T-cell (primary cell): ENCODE measurements around the gene PXDN. TPM values are rescaled to one million over a fixed set of nuclear protein-coding genes. Genes with fewer than 3 reads are reported as not detected.
A peak's percentile ranks its signal among the peaks of the same experiment; 100 is the strongest.

Source experiments
- ATAC-seq, 4 experiments: fragments of 200-7000 bp in 3 of 4; fragments of 150-1000 bp in 1 of 4; cut with Tn5 transposase; replicated peaks in 1 of 4; 1 replicate in 3 of 4; 2 replicates in 1 of 4; pipeline ENCODE4 v1.10.0; 2021; ENCODE audit warnings: moderate library complexity in 3 of 4, mild to moderate bottlenecking in 2 of 4, moderate number of reproducible peaks in 1 of 4
- CTCF ChIA-PET, 2 donors: fragments of 300-600 bp; sonication (Branson Sonifier 250); formaldehyde crosslinking; loops; one replicate each; lab custom pipeline; 2022; ENCODE audit warnings: antibody characterized with exemption in 2 of 2; lab: Charles Lee
- POLR2A ChIA-PET, 2 donors: fragments of 300-600 bp; sonication (Branson Sonifier 250); formaldehyde crosslinking; loops; one replicate each; lab custom pipeline; 2022; ENCODE audit warnings: antibody characterized with exemption in 2 of 2; lab: Charles Lee
- DNase-seq, 35 experiments: peaks; one replicate each; pipeline versions ENCODE4 v3.0.0 to v3.0.0-alpha.2; 2013 to 2023
- H3K27ac ChIP-seq: one replicate; pipeline ENCODE4 v1.5.1; 2013; ENCODE audit warnings: low read length
- H3K27me3 ChIP-seq, 2 experiments: replicated peaks in 1 of 2; 1 replicate in 1 of 2; 2 replicates in 1 of 2; pipeline versions ENCODE4 v1.6.1 to v1.7.0; 2013; ENCODE audit warnings: low read length in 1 of 2, mixed read lengths in 1 of 2; ENCODE audit not compliant: control insufficient read depth in 2 of 2, insufficient read depth in 2 of 2; ENCODE audit errors: extremely low read depth in 1 of 2
- H3K36me3 ChIP-seq, 2 donors: 1 replicate in 1 of 2; 2 replicates in 1 of 2; pipeline versions ENCODE4 v1.6.1 to v1.7.0; 2013; ENCODE audit warnings: low read length in 1 of 2; ENCODE audit not compliant: control insufficient read depth in 2 of 2, insufficient read depth in 1 of 2; ENCODE audit errors: extremely low read depth in 1 of 2
- H3K4me1 ChIP-seq, 2 experiments: 1 replicate in 1 of 2; 2 replicates in 1 of 2; pipeline versions ENCODE4 v1.6.1 to v1.7.0; 2013; ENCODE audit warnings: low read length in 2 of 2, mixed read lengths in 1 of 2; ENCODE audit not compliant: insufficient read depth in 2 of 2, control insufficient read depth in 1 of 2; ENCODE audit errors: extremely low read depth in 1 of 2
- H3K4me3 ChIP-seq, 2 donors: 1 replicate in 1 of 2; 2 replicates in 1 of 2; pipeline versions ENCODE4 v1.5.1 to v1.7.0; 2013; ENCODE audit warnings: mild to moderate bottlenecking in 2 of 2, low read length in 1 of 2, moderate library complexity in 1 of 2; ENCODE audit not compliant: control insufficient read depth in 1 of 2; ENCODE audit errors: extremely low read depth in 1 of 2
- H3K9me3 ChIP-seq: 2 replicates; pipeline ENCODE4 v1.7.0; 2013
- H3K27ac Mint-ChIP-seq, 2 donors: one replicate each; pipeline ENCODE4 v1.8.0; 2020 to 2021; ENCODE audit warnings: mild to moderate bottlenecking in 2 of 2, mixed read lengths in 2 of 2
- H3K27me3 Mint-ChIP-seq, 2 donors: one replicate each; pipeline ENCODE4 v1.8.0; 2021 to 2022; ENCODE audit warnings: mixed read lengths in 2 of 2
- H3K36me3 Mint-ChIP-seq: one replicate; pipeline ENCODE4 v1.8.0; 2021; ENCODE audit warnings: mixed read lengths
- H3K4me1 Mint-ChIP-seq, 3 donors: one replicate each; pipeline ENCODE4 v1.8.0; 2020 to 2022; ENCODE audit warnings: mixed read lengths in 3 of 3, mild to moderate bottlenecking in 1 of 3
- H3K4me3 Mint-ChIP-seq, 3 donors: one replicate each; pipeline ENCODE4 v1.8.0; 2020 to 2022; ENCODE audit warnings: mild to moderate bottlenecking in 3 of 3, mixed read lengths in 3 of 3, moderate library complexity in 3 of 3
- H3K9me3 Mint-ChIP-seq, 3 donors: one replicate each; pipeline ENCODE4 v1.8.0; 2020 to 2022; ENCODE audit warnings: mixed read lengths in 3 of 3
- whole genome bisulfite sequencing: methylation state at CpG from one replicate; pipeline ENCODE4 v1.1.5; 2013; ENCODE audit warnings: missing lambda C conversion rate; ENCODE audit not compliant: insufficient coverage; 5-methylcytosine and 5-hydroxymethylcytosine counted together
- total RNA-seq, 35 experiments: library from RNA in 6 of 35; stranded (reverse) in 6 of 35; fragments of 120-200 nt in 1 of 35; gene quantifications; one replicate each; pipeline versions ENCODE4 v1.2.1 to v1.2.4 and lab custom pipeline; 2013 to 2026

Gene PXDN
- total RNA-seq, 5 donors from 2014 or later (not counting 1 experiment from before 2014, with no cell fraction given): 0.21 to 5.4 (median 1.3) TPM

GRCh38 chr2:1743396-1744150 is 742 bp downstream of the PXDN start:
- H3K9me3 Mint-ChIP-seq: no peaks in the 10 kb centered on the region
- H3K27ac ChIP-seq: no peak overlapping the region
- ChIA-PET POLR2A (no interaction called here), CTCF (no interaction called here)
- peak in 2 of 4 experiments; percentile 13 to 19 for ATAC-seq
- no peak overlapping the region for H3K4me3 ChIP-seq
- H3K4me1 ChIP-seq: peaks cover 0 to 5% of the 10 kb centered on the region in 2 experiments
- peaks cover 0 to 53% of the 10 kb centered on the region in 2 experiments for H3K27me3 ChIP-seq
- H3K36me3 Mint-ChIP-seq: no peaks in the 10 kb centered on the region
- peaks cover 0 to 14% (median 11%) of the 10 kb centered on the region in 3 donors for H3K4me1 Mint-ChIP-seq
- peak overlapping the region in 1 of 3 donors; percentile 74 for H3K4me3 Mint-ChIP-seq
- no peaks in the 10 kb centered on the region for H3K9me3 ChIP-seq
- 2% methylated on average over 40 of the region's 71 CpGs for WGBS
- peaks cover 34 to 54% of the 10 kb centered on the region in 2 donors for H3K27me3 Mint-ChIP-seq
- H3K27ac Mint-ChIP-seq: no peak overlapping the region
- DNase-seq: no peak
- no peaks in the 10 kb centered on the region for H3K36me3 ChIP-seq

GRCh38 chr2:1742681-1743395 is 1.5 kb downstream of the PXDN start:
- peaks cover 34 to 50% of the 10 kb centered on the region in 2 donors for H3K27me3 Mint-ChIP-seq

GRCh38 chr2:1742301-1742680 is 2.0 kb downstream of the PXDN start:
- no peak overlapping the region for H3K27ac Mint-ChIP-seq
- peaks cover 31 to 44% of the 10 kb centered on the region in 2 donors for H3K27me3 Mint-ChIP-seq
- H3K4me1 Mint-ChIP-seq: peaks cover 0 to 14% (median 11%) of the 10 kb centered on the region in 3 donors
- Histone ChIP-seq H3K27ac (no peak overlapping the region), H3K4me3 (no peak overlapping the region), H3K4me1 (peaks cover 0 to 5% of the 10 kb centered on the region in 2 experiments), H3K27me3 (peaks cover 0 to 50% of the 10 kb centered on the region in 2 experiments), H3K9me3 (no peaks in the 10 kb centered on the region), H3K36me3 (no peaks in the 10 kb centered on the region)
- peak overlapping the region in 2 of 3 donors; percentile 55 to 74 for H3K4me3 Mint-ChIP-seq
- DNase-seq (no peak), ATAC-seq (no peak)
- 96% methylated on average over 9 of the region's 13 CpGs for WGBS
- POLR2A ChIA-PET: no interaction called here
- CTCF ChIA-PET: no interaction called here
- no peaks in the 10 kb centered on the region for H3K9me3 Mint-ChIP-seq
- H3K36me3 Mint-ChIP-seq: no peaks in the 10 kb centered on the region

More at GRCh38 chr2:1742681-1743395, 1.5 kb downstream of the PXDN start:
- peaks cover 0 to 53% of the 10 kb centered on the region in 2 experiments for H3K27me3 ChIP-seq
- WGBS: 3% methylated on average over 52 of the region's 54 CpGs
- POLR2A ChIA-PET: no interaction called here
- ATAC-seq: peak in 3 of 4 experiments; percentile 48 to 86 (median 56)
- no peaks in the 10 kb centered on the region for H3K36me3 ChIP-seq
- H3K36me3 Mint-ChIP-seq: no peaks in the 10 kb centered on the region
- peaks cover 0 to 5% of the 10 kb centered on the region in 2 experiments for H3K4me1 ChIP-seq
- no peaks in the 10 kb centered on the region for H3K9me3 Mint-ChIP-seq
- no peaks in the 10 kb centered on the region for H3K9me3 ChIP-seq
- CTCF ChIA-PET: no interaction called here
- no peak overlapping the region for H3K27ac ChIP-seq
- peak overlapping the region in 1 of 2 donors; percentile 48 for H3K27ac Mint-ChIP-seq
- peak overlapping the region; percentile 68 to 74 (median 71) for H3K4me3 Mint-ChIP-seq
- DNase-seq: peak in 8 of 35 experiments; percentile 7 to 38 (median 18)
- H3K4me1 Mint-ChIP-seq: peaks cover 0 to 14% (median 11%) of the 10 kb centered on the region in 3 donors
- H3K4me3 ChIP-seq: peak overlapping the region in 1 of 2 donors; percentile 27

- Histone ChIP-seq H3K36me3 (no peaks in the 10 kb centered on the region), H3K4me1 (peaks cover 0 to 5% of the 10 kb centered on the region in 2 experiments), H3K9me3 (no peaks in the 10 kb centered on the region), H3K27me3 (peaks cover 0 to 45% of the 10 kb centered on the region in 2 experiments), H3K4me3 (no peak overlapping the region), H3K27ac (no peak overlapping the region)
- H3K4me1 Mint-ChIP-seq: peaks cover 0 to 14% (median 11%) of the 10 kb centered on the region in 3 donors
- H3K27me3 Mint-ChIP-seq: peaks cover 28 to 40% of the 10 kb centered on the region in 2 donors
- H3K4me3 Mint-ChIP-seq: peak overlapping the region in 2 of 3 donors; percentile 55 to 74
- no peaks in the 10 kb centered on the region for H3K36me3 Mint-ChIP-seq
- 93% methylated on average over 9 of the region's 14 CpGs for WGBS
- no peaks in the 10 kb centered on the region for H3K9me3 Mint-ChIP-seq
- DNase-seq (no peak), ATAC-seq (no peak)
- CTCF ChIA-PET: no interaction called here
- POLR2A ChIA-PET: no interaction called here
- no peak overlapping the region for H3K27ac Mint-ChIP-seq
Measured at GRCh38 chr2:1741851-1742250, 2.5 kb downstream of the PXDN start.

- WGBS: 85% methylated on average over 4 of the region's 24 CpGs
- Mint-ChIP-seq H3K4me1 (peaks cover 0 to 14% (median 9%) of the 10 kb centered on the region in 3 donors), H3K27me3 (peaks cover 19 to 31% of the 10 kb centered on the region in 2 donors), H3K9me3 (no peaks in the 10 kb centered on the region), H3K4me3 (peak overlapping the region in 1 of 3 donors; percentile 74), H3K27ac (no peak overlapping the region), H3K36me3 (no peaks in the 10 kb centered on the region)
- H3K27ac ChIP-seq: no peak overlapping the region
- H3K4me1 ChIP-seq: peaks cover 0 to 5% of the 10 kb centered on the region in 2 experiments
- no peaks in the 10 kb centered on the region for H3K9me3 ChIP-seq
- no peaks in the 10 kb centered on the region for H3K36me3 ChIP-seq
- POLR2A ChIA-PET: no interaction called here
- H3K4me3 ChIP-seq: no peak overlapping the region
- ATAC-seq (no peak), DNase-seq (no peak)
- H3K27me3 ChIP-seq: peaks cover 0 to 41% of the 10 kb centered on the region in 2 experiments
- CTCF ChIA-PET: no interaction called here
Measured at GRCh38 chr2:1740716-1741589, 3.4 kb downstream of the PXDN start.
